ENCODE measurements around the gene LDLRAD3. TPM values are rescaled to one million over a fixed set of nuclear protein-coding genes. Genes with fewer than 3 reads are reported as not detected.

Gene LDLRAD3
- polyA plus RNA-seq, 1 donor (not counting 4 experiments of a cell fraction or from before 2014, with no cell fraction given): 13.1 TPM

DNA sequence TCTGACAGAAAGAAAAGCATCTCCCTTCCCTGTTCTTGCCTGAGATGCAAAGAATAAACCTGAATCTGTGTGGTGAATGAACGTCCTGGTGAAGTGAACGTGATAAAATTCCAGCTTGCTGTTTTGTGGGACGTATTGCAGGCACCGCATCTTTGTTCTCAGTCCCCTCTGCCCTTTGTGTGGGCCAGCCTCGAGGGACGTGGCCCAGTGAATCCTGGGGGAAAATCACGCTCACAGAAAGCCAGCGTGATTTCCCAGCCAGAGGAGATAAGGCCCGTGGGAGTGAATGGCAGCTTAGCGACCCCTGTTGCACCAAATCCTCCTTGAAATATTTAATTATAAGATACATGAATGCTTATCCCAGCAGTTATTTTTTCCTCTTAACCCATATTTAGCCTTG is 216.2 kb downstream of the LDLRAD3 start:
- Histone ChIP-seq H3K4me3 (ENCODE audit: control insufficient read depth in 2 of 3, extremely low read depth in 1 of 3, insufficient read depth in 2 of 3, low read depth in 1 of 3, low read length in 3 of 3) (no peak overlapping the region), H3K36me3 (ENCODE audit: control insufficient read depth in 2 of 2, extremely low read depth in 1 of 2, insufficient read depth in 2 of 2, low read length in 2 of 2) (no peaks in the 10 kb centered on the region), H3K79me2 (ENCODE audit: control insufficient read depth, insufficient read depth, low read length) (no peaks in the 10 kb centered on the region), H3K27me3 (ENCODE audit: control insufficient read depth, extremely low read depth, insufficient read depth, low read length) (no peaks in the 10 kb centered on the region), H3K4me2 (ENCODE audit: control insufficient read depth, extremely low read depth, insufficient read depth, low read depth, low read length) (no peak overlapping the region), H4K20me1 (ENCODE audit: control insufficient read depth, extremely low read depth, insufficient read depth, low read length) (no peaks in the 10 kb centered on the region), H3K9me1 (ENCODE audit: control insufficient read depth, extremely low read depth, insufficient read depth, low read length) (no peaks in the 10 kb centered on the region), H3K27ac (ENCODE audit: control insufficient read depth, insufficient read depth, low read length) (no peak overlapping the region), H3K4me1 (ENCODE audit: control insufficient read depth, extremely low read depth, insufficient read depth, low read length) (peaks cover 32% of the 10 kb centered on the region), H3K9me3 (ENCODE audit: control insufficient read depth, low read depth, low read length) (no peaks in the 10 kb centered on the region), H3K9ac (ENCODE audit: control insufficient read depth, extremely low read depth, insufficient read depth, low read length) (no peak overlapping the region), H2AFZ (ENCODE audit: control insufficient read depth, low read length) (no peak overlapping the region)
- dilution Hi-C loops (cut with MboI; ENCODE audit: extremely low pct_ligation_motif_present, low sequenced_read_pairs): no loop called here
- no peak for FAIRE-seq
- TF ChIP-seq CTCF (optimal IDR thresholded peaks at IDR 0.05 in 1 of 3, IDR thresholded peaks at IDR 0.05 in 1 of 3, conservative IDR thresholded peaks at IDR 0.05 in 1 of 3; ENCODE audit: extremely low read depth in 1 of 3, insufficient read depth in 2 of 3, low read length in 3 of 3) (no peak), EZH2 (IDR thresholded peaks at IDR 0.05; ENCODE audit: low read length) (no peak)
- DNase-seq (ENCODE audit: low read depth, low spot score): no peak

DNA sequence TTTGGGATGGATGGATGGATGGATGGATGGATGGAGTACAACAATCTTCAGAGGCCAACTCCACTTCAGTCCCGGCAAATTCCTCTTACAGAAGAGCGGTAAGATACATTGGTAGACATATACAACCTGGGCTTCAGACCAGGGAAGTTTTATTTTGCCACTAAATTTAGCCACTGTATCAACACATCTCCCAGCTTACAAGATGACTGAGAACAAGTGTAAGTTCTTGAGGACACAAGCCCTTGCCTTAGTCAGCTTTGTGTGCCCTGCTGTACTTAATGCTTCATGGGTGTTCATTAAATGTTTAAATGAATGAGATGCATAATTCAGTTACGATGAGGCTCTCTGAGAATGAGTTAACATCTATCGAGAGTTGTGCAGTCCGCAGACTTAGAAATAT is 217.7 kb downstream of the LDLRAD3 start:
- H3K4me2 ChIP-seq (ENCODE audit: control insufficient read depth, extremely low read depth, insufficient read depth, low read depth, low read length): no peak overlapping the region
- FAIRE-seq: no peak
- H3K79me2 ChIP-seq (ENCODE audit: control insufficient read depth, insufficient read depth, low read length): no peaks in the 10 kb centered on the region
- H3K27ac ChIP-seq (ENCODE audit: control insufficient read depth, insufficient read depth, low read length): no peak overlapping the region
- no peak for TF ChIP-seq EZH2 (IDR thresholded peaks at IDR 0.05; ENCODE audit: low read length)
- no peak for TF ChIP-seq CTCF (optimal IDR thresholded peaks at IDR 0.05 in 1 of 3, IDR thresholded peaks at IDR 0.05 in 1 of 3, conservative IDR thresholded peaks at IDR 0.05 in 1 of 3; ENCODE audit: extremely low read depth in 1 of 3, insufficient read depth in 2 of 3, low read length in 3 of 3)
- H2AFZ ChIP-seq (ENCODE audit: control insufficient read depth, low read length): no peak overlapping the region
- no peaks in the 10 kb centered on the region for H3K9me1 ChIP-seq (ENCODE audit: control insufficient read depth, extremely low read depth, insufficient read depth, low read length)
- no peaks in the 10 kb centered on the region for H3K9me3 ChIP-seq (ENCODE audit: control insufficient read depth, low read depth, low read length)
- H3K27me3 ChIP-seq (ENCODE audit: control insufficient read depth, extremely low read depth, insufficient read depth, low read length): no peaks in the 10 kb centered on the region
- dilution Hi-C loops (cut with MboI; ENCODE audit: extremely low pct_ligation_motif_present, low sequenced_read_pairs): no loop called here
- H3K36me3 ChIP-seq (ENCODE audit: control insufficient read depth in 2 of 2, extremely low read depth in 1 of 2, insufficient read depth in 2 of 2, low read length in 2 of 2): no peaks in the 10 kb centered on the region
- H3K4me1 ChIP-seq (ENCODE audit: control insufficient read depth, extremely low read depth, insufficient read depth, low read length): peaks cover 20% of the 10 kb centered on the region
- H3K4me3 ChIP-seq (ENCODE audit: control insufficient read depth in 2 of 3, extremely low read depth in 1 of 3, insufficient read depth in 2 of 3, low read depth in 1 of 3, low read length in 3 of 3): no peak overlapping the region
- DNase-seq (ENCODE audit: low read depth, low spot score): no peak
- H3K9ac ChIP-seq (ENCODE audit: control insufficient read depth, extremely low read depth, insufficient read depth, low read length): no peak overlapping the region
- no peaks in the 10 kb centered on the region for H4K20me1 ChIP-seq (ENCODE audit: control insufficient read depth, extremely low read depth, insufficient read depth, low read length)

All from keratinocyte (primary cell).